Activated CD4-positive, alpha-beta memory T cell treated with anti-CD3 and anti-CD28 coated beads for 36 hours (primary cell): ENCODE measurements around the gene ANKRD33B. TPM values are rescaled to one million over a fixed set of nuclear protein-coding genes. Genes with fewer than 3 reads are reported as not detected.

Experiments
- CTCF ChIA-PET: fragments of 350-600 bp; sonication (Branson Sonifier 250); formaldehyde crosslinking; loops from one replicate; lab custom pipeline; 2021; ENCODE audit warnings: antibody characterized with exemption, inconsistent platforms; lab: Charles Lee
- POLR2A ChIA-PET: fragments of 350-600 bp; sonication (Branson Sonifier 250); formaldehyde crosslinking; loops from one replicate; lab custom pipeline; 2021; ENCODE audit warnings: antibody characterized with exemption; lab: Charles Lee
- DNase-seq: peaks from one replicate; pipeline ENCODE4 v3.0.0-alpha.2; 2020
- H3K27ac Mint-ChIP-seq: one replicate; pipeline ENCODE4 v1.8.0; 2021; ENCODE audit warnings: mixed read lengths
- H3K27me3 Mint-ChIP-seq: one replicate; pipeline ENCODE4 v1.8.0; 2021; ENCODE audit warnings: mixed read lengths
- H3K36me3 Mint-ChIP-seq: one replicate; pipeline ENCODE4 v1.8.0; 2021; ENCODE audit warnings: mixed read lengths
- H3K4me1 Mint-ChIP-seq: one replicate; pipeline ENCODE4 v1.8.0; 2021; ENCODE audit warnings: low read depth, mixed read lengths
- H3K4me3 Mint-ChIP-seq: one replicate; pipeline ENCODE4 v1.8.0; 2021; ENCODE audit warnings: mild to moderate bottlenecking, mixed read lengths
- H3K9me3 Mint-ChIP-seq: one replicate; pipeline ENCODE4 v1.8.0; 2021; ENCODE audit warnings: mixed read lengths
- intact Hi-C: fragments of 100-400 bp; cut with micrococcal nuclease; formaldehyde crosslinking; loops from one replicate; pipeline ENCODE4 v1.15.1; 2023
- total RNA-seq, 2 experiments: library from RNA; stranded (reverse); gene quantifications; one replicate each; pipeline ENCODE4 v1.2.3, GENCODE V29; 2021

The ANKRD33B gene
- total RNA-seq, 2 experiments from 2014 or later, result 9.9 to 10.0 TPM

DNA sequence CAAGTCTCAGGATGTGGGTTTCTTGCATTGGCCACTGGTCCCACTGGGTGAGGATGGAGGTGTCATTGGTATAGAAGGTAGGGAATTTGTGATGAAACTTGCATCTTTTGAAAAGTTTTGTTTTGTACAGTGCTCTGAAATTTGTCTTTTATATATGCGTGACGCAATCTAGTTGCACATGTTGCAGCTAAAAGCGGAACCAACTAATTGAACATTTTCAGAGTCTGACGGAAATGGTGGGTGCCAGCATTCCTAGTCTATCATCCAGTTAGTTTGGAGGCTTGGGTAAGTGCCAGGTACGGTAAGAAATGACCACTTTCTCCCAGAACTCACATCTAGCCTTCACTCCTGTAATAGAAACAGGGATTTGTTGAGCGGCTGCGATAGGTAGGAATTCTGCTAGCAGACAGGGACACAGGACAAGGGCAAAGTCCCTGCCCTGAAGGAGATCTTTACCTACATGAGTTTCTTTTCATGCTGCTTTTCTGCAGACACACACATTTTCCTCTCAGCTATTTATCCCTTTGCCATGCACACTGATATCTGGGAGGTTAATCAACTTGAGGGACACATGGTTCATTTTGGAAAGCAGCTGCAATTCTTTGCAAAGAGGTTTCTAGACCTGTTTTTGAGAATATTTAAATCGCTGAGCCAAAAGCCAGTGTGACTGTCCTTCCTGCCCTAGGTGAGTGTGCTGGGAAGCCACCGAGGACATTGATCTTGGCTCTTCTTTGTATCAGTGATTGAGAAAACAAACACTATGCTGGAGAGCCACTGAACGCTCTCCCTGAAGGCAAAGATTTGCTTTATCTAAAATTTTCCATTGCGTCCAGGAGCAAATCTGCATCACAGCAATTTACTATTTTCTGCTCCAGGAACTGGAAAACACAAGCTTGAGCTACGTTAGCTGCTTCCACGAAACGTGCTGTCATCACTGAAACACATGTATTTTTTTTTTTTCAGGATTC lies 107.5 kb downstream of the ANKRD33B start:
- Mint-ChIP-seq H3K27ac (no peak overlapping the region), H3K36me3 (no peaks in the 10 kb centered on the region), H3K4me3 (no peak overlapping the region), H3K4me1 (no peaks in the 10 kb centered on the region), H3K9me3 (no peaks in the 10 kb centered on the region), H3K27me3 (no peaks in the 10 kb centered on the region)
- no peak for DNase-seq
- intact Hi-C loops, result no loop called here
- ChIA-PET CTCF (interaction anchor here (0.6 to 1.0 kb wide), 3 partner anchors 12 to 394 kb away, joined by 3 to 6 read pairs (median 3); no protein-coding TSS in a partner anchor), POLR2A (no interaction called here)

DNA sequence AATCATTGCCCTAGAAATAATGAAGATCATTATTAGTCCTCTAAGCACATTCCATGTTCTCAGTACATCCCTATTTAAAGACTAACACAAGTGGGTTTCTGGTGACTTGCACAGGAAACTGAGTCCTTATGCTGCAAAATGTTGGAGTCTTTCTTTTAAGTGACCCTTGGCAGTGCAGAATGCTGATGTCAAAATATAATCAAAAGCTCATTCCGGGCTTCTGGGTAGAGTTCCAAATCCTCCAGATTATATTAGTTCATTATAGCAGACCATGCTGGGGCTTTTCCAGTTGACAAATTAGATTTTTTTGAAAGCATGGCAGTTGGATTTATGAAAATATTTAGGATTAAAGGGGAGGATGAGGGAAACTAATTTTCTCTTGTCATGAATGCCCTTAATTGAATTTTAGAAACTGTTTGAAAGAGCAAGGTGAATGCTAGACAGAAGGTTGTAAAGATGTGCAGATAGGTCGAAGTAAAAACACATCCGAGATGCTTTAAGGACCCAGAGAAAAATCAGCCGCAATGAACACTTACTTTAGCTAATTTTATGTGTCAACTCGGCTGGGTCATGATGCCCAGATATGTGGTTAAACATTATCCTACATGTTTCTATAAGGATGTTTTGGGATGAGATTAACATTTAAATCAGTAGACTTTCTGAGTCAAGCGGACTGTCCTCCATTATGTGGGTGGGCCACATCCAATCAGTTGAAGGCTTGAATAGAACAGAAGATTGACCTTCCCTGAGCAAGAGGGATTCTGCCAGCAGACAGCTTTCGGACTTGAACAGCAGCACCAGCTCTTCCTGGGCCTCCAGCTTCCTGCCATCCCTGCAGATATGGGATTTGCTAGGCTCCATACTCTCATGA lies 108.5 kb downstream of the ANKRD33B start:
- no peak for DNase-seq
- peaks cover 5% of the 10 kb centered on the region for H3K9me3 Mint-ChIP-seq
- CTCF ChIA-PET, result no interaction called here
- POLR2A ChIA-PET, result no interaction called here
- no peak overlapping the region for H3K27ac Mint-ChIP-seq
- intact Hi-C loops, result no loop called here
- peaks cover 7% of the 10 kb centered on the region for H3K36me3 Mint-ChIP-seq
- H3K4me1 Mint-ChIP-seq, result no peaks in the 10 kb centered on the region
- no peaks in the 10 kb centered on the region for H3K27me3 Mint-ChIP-seq
- H3K4me3 Mint-ChIP-seq, result no peak overlapping the region

DNA sequence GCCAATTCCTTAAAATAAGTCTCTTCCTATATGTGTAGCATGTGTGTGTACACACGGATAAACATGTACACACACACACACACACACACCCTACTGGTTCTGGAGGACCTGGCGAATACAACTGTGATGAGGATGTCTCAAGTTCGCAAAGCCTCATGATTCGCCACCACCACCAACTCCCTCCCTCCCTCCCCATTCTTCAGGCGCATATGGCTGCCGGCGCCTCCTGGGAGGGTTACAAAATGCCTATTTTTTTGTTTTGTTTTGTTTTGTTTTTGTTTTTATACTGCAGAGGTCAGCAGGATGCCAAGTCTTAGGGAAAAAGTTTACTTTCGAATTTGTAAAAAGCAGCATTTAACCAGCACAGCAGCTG lies 109.1 kb downstream of the ANKRD33B start:
- ChIA-PET POLR2A (no interaction called here), CTCF (no interaction called here)
- no peak overlapping the region for H3K27ac Mint-ChIP-seq
- peaks cover 10% of the 10 kb centered on the region for H3K9me3 Mint-ChIP-seq
- no peaks in the 10 kb centered on the region for H3K27me3 Mint-ChIP-seq
- no peaks in the 10 kb centered on the region for H3K4me1 Mint-ChIP-seq
- H3K36me3 Mint-ChIP-seq, result peaks cover 13% of the 10 kb centered on the region
- no peak for DNase-seq
- no peak overlapping the region for H3K4me3 Mint-ChIP-seq
- intact Hi-C loops, result no loop called here

- H3K27ac Mint-ChIP-seq, result no peak overlapping the region
- no peak for DNase-seq
- CTCF ChIA-PET, result no interaction called here
- H3K4me1 Mint-ChIP-seq, result no peaks in the 10 kb centered on the region
- intact Hi-C loops, result no loop called here
- H3K36me3 Mint-ChIP-seq, result peaks cover 17% of the 10 kb centered on the region
- peaks cover 11% of the 10 kb centered on the region for H3K9me3 Mint-ChIP-seq
- POLR2A ChIA-PET, result no interaction called here
- H3K4me3 Mint-ChIP-seq, result no peak overlapping the region
- no peaks in the 10 kb centered on the region for H3K27me3 Mint-ChIP-seq
These were observed 109.5 kb downstream of the ANKRD33B start for GRCh38 chr5:10673407-10673806.

DNA sequence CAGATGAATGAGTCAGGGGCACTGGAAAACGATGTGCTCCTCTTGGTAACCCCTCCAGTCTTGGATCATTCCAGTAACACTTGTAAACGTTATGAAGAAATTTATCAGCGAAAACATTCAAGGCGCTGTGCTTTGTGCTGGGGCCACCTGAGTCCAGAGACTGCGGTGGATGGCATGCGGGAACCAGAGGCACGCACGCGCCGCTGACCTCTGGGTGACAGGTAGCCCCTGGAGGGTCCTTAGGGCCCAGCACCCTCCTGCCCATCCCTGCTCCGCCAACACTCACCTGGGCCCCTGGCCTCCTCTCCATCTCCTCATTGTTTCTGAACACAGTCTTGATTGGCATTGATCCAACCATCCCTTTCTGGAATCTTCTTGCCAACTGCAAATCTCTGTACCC lies 110.2 kb downstream of the ANKRD33B start:
- DNase-seq, result no peak
- H3K4me3 Mint-ChIP-seq, result no peak overlapping the region
- CTCF ChIA-PET, result no interaction called here

DNA sequence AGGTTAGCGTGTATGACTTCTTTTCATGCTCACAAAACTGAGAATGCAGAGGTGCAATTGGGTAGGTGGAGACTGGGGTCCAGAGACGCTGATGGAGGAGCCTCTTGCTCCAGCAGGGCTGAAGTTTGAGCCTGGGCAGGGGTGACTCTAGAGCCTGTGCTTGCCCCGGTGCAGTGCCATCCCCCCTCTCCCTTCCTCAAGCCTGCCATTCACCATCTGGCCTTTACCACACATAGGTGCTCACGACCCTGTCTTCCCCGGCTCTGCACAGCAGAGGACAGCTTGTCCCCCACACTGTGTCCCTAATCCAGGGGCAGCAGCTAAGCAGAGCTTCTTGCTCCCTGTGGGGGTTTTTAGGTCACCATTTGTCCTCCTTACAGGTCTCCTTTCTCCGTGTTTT lies 110.7 kb downstream of the ANKRD33B start:
- POLR2A ChIA-PET, result no interaction called here
- no peak overlapping the region for H3K4me3 Mint-ChIP-seq
- peaks cover 11% of the 10 kb centered on the region for H3K9me3 Mint-ChIP-seq
- intact Hi-C loops, result no loop called here
- H3K27me3 Mint-ChIP-seq, result no peaks in the 10 kb centered on the region
- no peak for DNase-seq
- CTCF ChIA-PET, result interaction anchor here (1.0 kb wide), 1 partner anchor 47 kb away, joined by 4 read pairs; no protein-coding TSS in a partner anchor
- H3K27ac Mint-ChIP-seq, result no peak overlapping the region
- H3K36me3 Mint-ChIP-seq, result peaks cover 23% of the 10 kb centered on the region
- H3K4me1 Mint-ChIP-seq, result no peaks in the 10 kb centered on the region

More for the DNA sequence above, 110.2 kb downstream of the ANKRD33B start:
- H3K36me3 Mint-ChIP-seq, result peaks cover 21% of the 10 kb centered on the region
- POLR2A ChIA-PET, result no interaction called here
- H3K27me3 Mint-ChIP-seq, result no peaks in the 10 kb centered on the region
- H3K4me1 Mint-ChIP-seq, result no peaks in the 10 kb centered on the region
- intact Hi-C loops, result no loop called here
- no peak overlapping the region for H3K27ac Mint-ChIP-seq
- peaks cover 11% of the 10 kb centered on the region for H3K9me3 Mint-ChIP-seq

DNA sequence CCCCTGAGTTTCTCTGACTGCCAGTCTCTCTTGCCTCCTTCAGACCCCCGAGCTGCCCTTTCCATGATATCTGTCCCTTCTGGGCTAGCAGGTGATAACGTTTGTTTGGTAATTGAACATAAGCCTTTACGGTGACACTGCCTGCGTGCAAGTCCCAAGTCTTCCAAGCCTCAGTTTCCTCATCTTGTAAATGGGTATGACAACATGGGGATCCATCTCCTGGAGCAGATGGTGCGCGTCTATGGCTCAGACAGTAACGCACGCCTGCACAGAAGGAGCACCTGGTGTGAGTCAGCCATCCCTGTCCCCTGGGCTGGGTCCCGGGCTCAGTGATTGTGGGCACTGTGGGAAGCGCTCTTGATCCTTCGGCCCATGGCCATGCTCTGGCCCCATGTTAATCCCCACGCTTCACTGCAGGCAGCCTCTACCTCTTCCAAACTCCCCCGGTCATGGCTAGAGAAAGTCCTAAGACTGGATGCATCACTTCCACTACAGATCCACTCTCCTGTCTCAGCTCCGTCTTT lies 111.4 kb downstream of the ANKRD33B start:
- no peak overlapping the region for H3K4me3 Mint-ChIP-seq

GRCh38 chr5:10676224-10676623 lies 112.4 kb downstream of the ANKRD33B start:
- H3K4me1 Mint-ChIP-seq, result no peaks in the 10 kb centered on the region
- CTCF ChIA-PET, result no interaction called here
- POLR2A ChIA-PET, result no interaction called here
- H3K36me3 Mint-ChIP-seq, result peaks cover 38% of the 10 kb centered on the region
- peaks cover 11% of the 10 kb centered on the region for H3K9me3 Mint-ChIP-seq
- no peak overlapping the region for H3K4me3 Mint-ChIP-seq
- H3K27me3 Mint-ChIP-seq, result no peaks in the 10 kb centered on the region
- DNase-seq, result no peak
- no peak overlapping the region for H3K27ac Mint-ChIP-seq
- intact Hi-C loops, result no loop called here

More for the DNA sequence above, 111.4 kb downstream of the ANKRD33B start:
- Mint-ChIP-seq H3K36me3 (peaks cover 30% of the 10 kb centered on the region), H3K4me1 (no peaks in the 10 kb centered on the region), H3K27ac (no peak overlapping the region), H3K27me3 (no peaks in the 10 kb centered on the region), H3K9me3 (peaks cover 11% of the 10 kb centered on the region)
- DNase-seq, result no peak
- ChIA-PET POLR2A (no interaction called here), CTCF (interaction anchor here (1.0 kb wide), 1 partner anchor 47 kb away, joined by 4 read pairs; no protein-coding TSS in a partner anchor)
- intact Hi-C loops, result no loop called here

- CTCF ChIA-PET, result no interaction called here
These were observed 113.1 kb downstream of the ANKRD33B start for GRCh38 chr5:10676946-10677345.

DNA sequence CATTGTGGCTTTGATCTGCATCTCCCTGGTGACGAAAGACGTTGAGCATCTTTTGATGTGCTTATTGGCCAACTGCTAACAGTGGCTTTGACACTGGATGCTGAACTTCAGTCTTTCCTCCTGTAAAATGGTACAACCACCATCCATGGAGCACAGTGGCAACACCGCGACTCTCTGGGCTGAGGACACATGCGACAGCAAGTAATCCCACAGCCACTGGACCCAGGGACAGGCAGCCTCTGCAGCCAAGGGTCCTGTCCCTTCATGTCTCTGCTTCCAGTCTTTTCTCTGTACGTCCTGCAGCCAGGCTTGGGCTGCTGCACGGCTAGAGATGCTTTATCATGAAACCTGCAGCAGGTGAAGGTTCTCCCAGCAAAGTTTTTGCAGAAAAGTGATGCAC lies 113.7 kb downstream of the ANKRD33B start:
- DNase-seq, result no peak
- intact Hi-C loops, result no loop called here
- H3K27me3 Mint-ChIP-seq, result no peaks in the 10 kb centered on the region
- no peak overlapping the region for H3K27ac Mint-ChIP-seq
- no peak overlapping the region for H3K4me3 Mint-ChIP-seq
- no peaks in the 10 kb centered on the region for H3K4me1 Mint-ChIP-seq
- ChIA-PET POLR2A (no interaction called here), CTCF (no interaction called here)
- peaks cover 43% of the 10 kb centered on the region for H3K36me3 Mint-ChIP-seq
- peaks cover 11% of the 10 kb centered on the region for H3K9me3 Mint-ChIP-seq

More at GRCh38 chr5:10676946-10677345, 113.1 kb downstream of the ANKRD33B start:
- H3K27ac Mint-ChIP-seq, result no peak overlapping the region
- H3K4me3 Mint-ChIP-seq, result no peak overlapping the region
- POLR2A ChIA-PET, result no interaction called here
- H3K4me1 Mint-ChIP-seq, result no peaks in the 10 kb centered on the region
- no peak for DNase-seq
- H3K9me3 Mint-ChIP-seq, result peaks cover 11% of the 10 kb centered on the region
- H3K27me3 Mint-ChIP-seq, result no peaks in the 10 kb centered on the region
- intact Hi-C loops, result no loop called here
- peaks cover 38% of the 10 kb centered on the region for H3K36me3 Mint-ChIP-seq

GRCh38 chr5:10678244-10678643 lies 114.4 kb downstream of the ANKRD33B start:
- no peak for DNase-seq
- Mint-ChIP-seq H3K27me3 (no peaks in the 10 kb centered on the region), H3K27ac (no peak overlapping the region), H3K4me3 (no peak overlapping the region), H3K36me3 (peaks cover 43% of the 10 kb centered on the region), H3K9me3 (peaks cover 11% of the 10 kb centered on the region), H3K4me1 (no peaks in the 10 kb centered on the region)
- POLR2A ChIA-PET, result no interaction called here
- intact Hi-C loops, result no loop called here
- CTCF ChIA-PET, result no interaction called here
